GM19438 (cell line): ENCODE results near the gene SVOPL.

Experiments
- ATAC-seq: cut with Tn5 transposase; IDR thresholded peaks from one replicate; pipeline ENCODE4 v1.9.1; 2021; ENCODE audit warnings: low read depth; ENCODE audit not compliant: unreplicated experiment

Gene SVOPL

GRCh38 chr7:138568655-138569054 is 132.5 kb downstream of the SVOPL start:
- no peak for ATAC-seq

GRCh38 chr7:138565451-138566114 is 135.6 kb downstream of the SVOPL start:
- no peak for ATAC-seq

DNA sequence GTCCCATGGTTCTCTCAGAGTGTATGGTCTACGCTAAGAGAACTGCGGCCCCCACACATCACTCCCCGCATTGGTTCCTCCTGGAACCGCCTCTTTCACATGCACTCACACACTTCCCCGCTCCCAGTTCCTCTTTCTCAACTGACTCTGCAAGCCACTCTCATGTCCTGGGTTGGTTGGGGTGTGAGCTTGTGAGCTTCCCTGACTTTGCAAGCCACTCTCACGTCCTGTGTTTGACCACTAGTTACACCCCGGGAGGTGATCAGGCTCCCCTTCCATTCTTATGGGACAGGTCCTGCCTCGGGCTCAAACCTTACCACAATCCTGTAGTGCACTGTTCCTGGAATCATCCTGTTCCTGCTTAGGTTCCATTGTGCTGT is 136.1 kb downstream of the SVOPL start:
- no peak for ATAC-seq

DNA sequence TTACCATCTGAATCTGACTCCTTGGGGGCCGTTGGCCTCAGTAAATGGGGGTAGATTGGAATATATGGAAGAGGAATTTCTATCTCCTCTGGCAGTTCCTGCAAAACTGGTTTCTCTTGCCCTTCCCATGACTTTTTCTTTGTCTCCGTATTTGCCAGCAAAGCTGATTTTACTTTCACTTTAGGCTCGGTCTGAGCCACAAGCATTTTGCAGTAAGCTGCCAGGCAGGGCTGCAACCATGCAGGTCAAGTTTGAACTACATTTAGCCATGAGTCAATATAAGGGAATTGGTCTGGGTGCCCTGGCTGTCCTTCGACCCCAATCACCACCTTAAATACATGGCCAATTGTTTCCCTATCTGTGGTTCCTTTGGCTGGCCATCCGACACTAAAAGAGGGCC is 136.8 kb downstream of the SVOPL start:
- no peak for ATAC-seq

GRCh38 chr7:138563808-138564207 is 137.4 kb downstream of the SVOPL start:
- ATAC-seq: no peak

- no peak for ATAC-seq
Observed at GRCh38 chr7:138559448-138559847, 141.7 kb downstream of the SVOPL start.

GRCh38 chr7:138556771-138557484 is 144.2 kb downstream of the SVOPL start:
- no peak for ATAC-seq

GRCh38 chr7:138555684-138556083 is 145.5 kb downstream of the SVOPL start:
- no peak for ATAC-seq

- no peak for ATAC-seq
Observed at GRCh38 chr7:138554674-138555073, 146.5 kb downstream of the SVOPL start.

- ATAC-seq: no peak
Observed at GRCh38 chr7:138553805-138554204, 147.4 kb downstream of the SVOPL start.

GRCh38 chr7:138551102-138551501 is 150.1 kb downstream of the SVOPL start:
- no peak for ATAC-seq

DNA sequence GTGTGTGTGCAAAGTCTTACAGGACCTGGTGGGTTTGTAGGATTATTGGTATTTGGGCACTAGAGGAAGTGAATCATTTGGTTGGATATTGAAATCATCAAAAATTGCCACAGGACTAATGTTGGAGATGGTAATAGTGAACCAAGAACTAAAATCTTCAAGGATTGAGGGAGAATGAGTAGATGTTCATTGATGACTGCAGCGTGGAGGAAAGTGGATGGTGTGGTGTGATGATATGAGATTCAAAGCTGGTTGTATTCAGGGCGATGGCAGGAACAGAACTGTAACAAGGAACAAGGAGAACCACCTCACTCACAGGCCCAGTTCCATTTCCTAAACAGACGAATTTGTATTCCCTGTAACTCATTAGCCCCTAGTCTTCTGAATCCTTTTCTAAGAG is 150.8 kb downstream of the SVOPL start:
- ATAC-seq: no peak

GRCh38 chr7:138549082-138549481 is 152.1 kb downstream of the SVOPL start:
- no peak for ATAC-seq

GRCh38 chr7:138546829-138547228 is 154.3 kb downstream of the SVOPL start:
- ATAC-seq: no peak

DNA sequence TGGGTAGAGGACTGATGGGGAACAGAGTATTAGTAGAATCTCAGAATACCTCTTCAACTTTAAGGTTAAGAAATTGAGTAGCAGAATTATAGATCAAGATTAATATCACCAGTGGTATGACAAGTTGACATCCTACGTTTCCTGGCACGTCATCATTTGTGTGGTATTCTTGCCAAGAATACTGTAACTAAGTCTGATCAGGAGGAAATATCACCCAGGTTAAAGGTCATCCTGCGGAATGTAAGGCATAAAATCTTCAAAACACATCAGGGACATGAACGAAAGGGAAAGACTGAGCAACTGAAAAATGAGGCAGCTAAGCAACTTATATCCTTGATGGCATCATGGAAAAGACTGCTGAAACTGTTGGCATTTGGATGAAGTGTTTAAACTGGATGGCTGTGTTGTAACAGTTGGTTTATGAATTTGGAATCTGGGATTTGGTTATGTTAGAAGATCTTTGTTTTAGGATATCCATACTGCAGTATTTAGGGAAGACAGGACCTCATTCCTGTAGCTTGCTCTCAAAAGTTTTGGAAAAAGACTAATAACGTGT is 155.0 kb downstream of the SVOPL start:
- ATAC-seq: no peak

GRCh38 chr7:138545123-138545522 is 156.0 kb downstream of the SVOPL start:
- ATAC-seq: no peak
